Endothelial cell (in vitro differentiated cells): ENCODE results near the gene LARP6. TPM values are rescaled to one million over a fixed set of nuclear protein-coding genes. Genes with fewer than 3 reads are reported as not detected.

Experiments
- DNase-seq: peaks from one replicate; pipeline ENCODE4 v3.0.0; 2021; ENCODE audit warnings: low spot score
- H3K27ac Mint-ChIP-seq: one replicate; pipeline ENCODE4 v1.8.0; 2021; ENCODE audit warnings: mixed read lengths, inconsistent platforms; ENCODE audit not compliant: unreplicated experiment
- H3K27me3 Mint-ChIP-seq: one replicate; pipeline ENCODE4 v1.8.0; 2021; ENCODE audit warnings: mild to moderate bottlenecking, moderate library complexity, mixed read lengths, inconsistent platforms; ENCODE audit not compliant: unreplicated experiment
- H3K36me3 Mint-ChIP-seq: one replicate; pipeline ENCODE4 v1.8.0; 2021; ENCODE audit warnings: mild to moderate bottlenecking, low read depth, mixed read lengths, inconsistent platforms; ENCODE audit not compliant: unreplicated experiment
- H3K4me1 Mint-ChIP-seq: one replicate; pipeline ENCODE4 v1.8.0; 2021; ENCODE audit warnings: mild to moderate bottlenecking, mixed read lengths, inconsistent platforms; ENCODE audit not compliant: unreplicated experiment
- H3K4me3 Mint-ChIP-seq: one replicate; pipeline ENCODE4 v1.8.0; 2021; ENCODE audit warnings: mild to moderate bottlenecking, mixed read lengths, inconsistent platforms; ENCODE audit not compliant: unreplicated experiment
- H3K9me3 Mint-ChIP-seq: one replicate; pipeline ENCODE4 v1.8.0; 2021; ENCODE audit warnings: mixed read lengths, inconsistent platforms; ENCODE audit not compliant: unreplicated experiment
- CTCF ChIP-seq: fragments of 200-600 bp; sonication (generic); IDR thresholded peaks from one replicate; pipeline ENCODE4 v1.5.0; 2021; ENCODE audit warnings: antibody characterized with exemption; ENCODE audit not compliant: unreplicated experiment
- total RNA-seq: library from RNA; stranded (reverse); fragmentation: NEBNext Ultra II Directional; extraction: Animal tissue kit (Norgen Biotek cat#: 25700); gene quantifications from one replicate; pipeline ENCODE4 v1.2.1, GENCODE V29; 2021; ENCODE audit not compliant: unreplicated experiment

The LARP6 gene
- total RNA-seq, 1 donor from 2014 or later, result 4.5 TPM

- Mint-ChIP-seq H3K4me3 (no peak overlapping the region), H3K4me1 (peaks cover 8% of the 10 kb centered on the region), H3K9me3 (peaks cover 4% of the 10 kb centered on the region), H3K27me3 (no peaks in the 10 kb centered on the region), H3K27ac (no peak overlapping the region), H3K36me3 (peaks cover 5% of the 10 kb centered on the region)
- DNase-seq, result no peak
- TF ChIP-seq CTCF, result no peak
Observed at GRCh38 chr15:70830615-70831014, 23.3 kb downstream of the LARP6 start.

GRCh38 chr15:70829371-70830166 is 24.4 kb downstream of the LARP6 start:
- Mint-ChIP-seq H3K27ac (no peak overlapping the region), H3K4me1 (peaks cover 8% of the 10 kb centered on the region), H3K36me3 (no peaks in the 10 kb centered on the region), H3K9me3 (peaks cover 4% of the 10 kb centered on the region), H3K27me3 (no peaks in the 10 kb centered on the region), H3K4me3 (no peak overlapping the region)
- no peak for TF ChIP-seq CTCF
- DNase-seq, result no peak

GRCh38 chr15:70827721-70828120 is 26.2 kb downstream of the LARP6 start:
- H3K27ac Mint-ChIP-seq, result no peak overlapping the region
- DNase-seq, result no peak
- TF ChIP-seq CTCF, result no peak
- H3K36me3 Mint-ChIP-seq, result no peaks in the 10 kb centered on the region
- no peak overlapping the region for H3K4me3 Mint-ChIP-seq
- H3K9me3 Mint-ChIP-seq, result peaks cover 4% of the 10 kb centered on the region
- no peaks in the 10 kb centered on the region for H3K27me3 Mint-ChIP-seq
- peaks cover 11% of the 10 kb centered on the region for H3K4me1 Mint-ChIP-seq

- Mint-ChIP-seq H3K27ac (no peak overlapping the region), H3K4me1 (peaks cover 12% of the 10 kb centered on the region), H3K9me3 (peaks cover 4% of the 10 kb centered on the region), H3K27me3 (peaks cover 1% of the 10 kb centered on the region), H3K36me3 (no peaks in the 10 kb centered on the region), H3K4me3 (no peak overlapping the region)
- no peak for TF ChIP-seq CTCF
- DNase-seq, result no peak
Observed at GRCh38 chr15:70826634-70827033, 27.3 kb downstream of the LARP6 start.

GRCh38 chr15:70825841-70826240 is 28.1 kb downstream of the LARP6 start:
- peaks cover 4% of the 10 kb centered on the region for H3K9me3 Mint-ChIP-seq
- H3K27me3 Mint-ChIP-seq, result peaks cover 1% of the 10 kb centered on the region
- no peak for DNase-seq
- peaks cover 12% of the 10 kb centered on the region for H3K4me1 Mint-ChIP-seq
- H3K27ac Mint-ChIP-seq, result no peak overlapping the region
- no peaks in the 10 kb centered on the region for H3K36me3 Mint-ChIP-seq
- no peak overlapping the region for H3K4me3 Mint-ChIP-seq
- no peak for TF ChIP-seq CTCF
